ENCODE measurements around the gene SFT2D3. TPM values are rescaled to one million over a fixed set of nuclear protein-coding genes. Genes with fewer than 3 reads are reported as not detected.

The SFT2D3 gene
- total RNA-seq, 4 donors from 2014 or later: 3.3 to 10.5 (median 5.9) TPM

DNA sequence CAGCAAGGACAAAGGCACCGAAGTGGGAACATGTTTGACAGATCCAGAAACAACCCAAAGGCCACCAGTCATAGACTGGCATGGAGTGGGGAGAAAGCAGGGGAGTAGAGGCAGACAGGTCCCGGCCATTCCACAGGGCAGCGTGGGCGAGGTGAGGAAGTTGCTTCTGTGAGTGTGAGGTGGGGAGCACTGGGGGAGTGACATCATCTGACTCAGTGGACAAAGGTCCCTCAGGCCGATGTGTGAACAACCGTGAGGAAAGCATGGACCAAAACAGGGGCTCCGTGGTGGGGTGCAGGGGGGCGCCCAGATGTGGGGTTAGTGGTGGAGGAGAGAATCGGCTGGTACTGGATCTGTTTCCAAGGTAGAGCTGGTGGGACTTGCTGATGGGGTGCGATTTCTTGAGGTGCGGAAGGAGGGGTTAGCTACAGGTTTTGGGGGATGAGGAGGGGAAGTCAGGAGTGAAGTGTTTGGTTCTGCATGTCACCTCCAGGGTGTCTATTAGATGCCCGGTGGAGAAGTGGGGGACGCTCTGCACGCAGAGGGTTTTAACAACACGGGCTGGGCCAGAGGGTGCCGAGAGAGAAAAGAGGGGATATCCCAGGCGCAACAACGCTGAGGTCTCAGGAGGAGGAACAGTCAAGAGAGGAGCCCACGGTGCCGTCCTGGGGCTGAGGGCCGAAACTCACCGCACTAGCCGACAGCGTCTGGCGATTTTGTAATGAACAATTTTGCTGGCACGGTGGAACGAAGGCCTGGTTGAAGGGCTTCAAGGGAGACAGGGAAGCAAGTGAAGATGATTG is 2.5 kb upstream of the SFT2D3 start:
- no peak for DNase-seq
- Histone ChIP-seq H3K4me1 (peaks cover 4 to 48% (median 24%) of the 10 kb centered on the region in 3 donors), H3K4me3 (no peak overlapping the region), H3K27me3 (no peaks in the 10 kb centered on the region), H3K9me3 (no peaks in the 10 kb centered on the region), H3K27ac (no peak overlapping the region), H3K36me3 (peaks cover 0 to 6% (median 0%) of the 10 kb centered on the region in 3 donors)
- intact Hi-C loops (cut with DNase I): no loop called here
- WGBS, 2 donors: 93 to 94% methylated on average over 27 of the region's 27 CpGs
- no peak for TF ChIP-seq POLR2A (IDR thresholded peaks at IDR 0.05)
- TF ChIP-seq, protein P1, sequence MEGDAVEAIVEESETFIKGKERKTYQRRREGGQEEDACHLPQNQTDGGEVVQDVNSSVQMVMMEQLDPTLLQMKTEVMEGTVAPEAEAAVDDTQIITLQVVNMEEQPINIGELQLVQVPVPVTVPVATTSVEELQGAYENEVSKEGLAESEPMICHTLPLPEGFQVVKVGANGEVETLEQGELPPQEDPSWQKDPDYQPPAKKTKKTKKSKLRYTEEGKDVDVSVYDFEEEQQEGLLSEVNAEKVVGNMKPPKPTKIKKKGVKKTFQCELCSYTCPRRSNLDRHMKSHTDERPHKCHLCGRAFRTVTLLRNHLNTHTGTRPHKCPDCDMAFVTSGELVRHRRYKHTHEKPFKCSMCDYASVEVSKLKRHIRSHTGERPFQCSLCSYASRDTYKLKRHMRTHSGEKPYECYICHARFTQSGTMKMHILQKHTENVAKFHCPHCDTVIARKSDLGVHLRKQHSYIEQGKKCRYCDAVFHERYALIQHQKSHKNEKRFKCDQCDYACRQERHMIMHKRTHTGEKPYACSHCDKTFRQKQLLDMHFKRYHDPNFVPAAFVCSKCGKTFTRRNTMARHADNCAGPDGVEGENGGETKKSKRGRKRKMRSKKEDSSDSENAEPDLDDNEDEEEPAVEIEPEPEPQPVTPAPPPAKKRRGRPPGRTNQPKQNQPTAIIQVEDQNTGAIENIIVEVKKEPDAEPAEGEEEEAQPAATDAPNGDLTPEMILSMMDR (IDR thresholded peaks at IDR 0.05): no peak

DNA sequence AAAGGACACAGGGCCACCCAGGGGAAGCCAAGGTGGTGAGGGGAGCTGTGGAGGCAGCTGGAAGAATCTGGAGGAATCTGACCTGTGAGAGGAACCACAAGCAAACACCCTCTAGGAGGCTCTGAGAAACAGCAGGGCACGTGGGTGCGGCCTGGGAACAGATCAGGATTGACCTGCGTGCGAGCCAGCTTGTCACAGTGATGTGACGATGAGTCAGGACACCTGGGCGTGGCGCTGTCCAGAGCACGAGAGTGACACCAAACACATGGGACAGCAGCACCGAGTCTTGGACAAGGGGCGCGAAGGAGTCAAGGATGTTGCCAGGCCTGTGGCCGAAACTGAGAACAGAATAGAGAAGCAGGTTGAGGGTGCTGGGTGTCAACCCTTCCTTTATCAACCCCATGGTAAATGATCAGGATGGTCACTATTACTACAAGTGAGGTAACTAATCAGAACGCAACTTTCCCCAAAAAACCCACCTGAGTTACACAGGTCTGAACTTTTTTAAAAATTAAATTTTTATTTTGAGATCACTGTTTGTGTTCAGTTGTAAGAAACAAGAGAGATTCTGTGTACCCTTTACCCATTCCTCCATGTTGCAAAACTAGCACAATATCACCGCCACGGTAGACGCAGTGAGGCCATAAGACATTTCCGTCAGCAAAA is 637 bp upstream of the SFT2D3 start:
- H3K27ac ChIP-seq: peak overlapping the region; percentile 89 to 99 (median 97)
- no peaks in the 10 kb centered on the region for H3K27me3 ChIP-seq
- H3K4me3 ChIP-seq: peak overlapping the region; percentile 65 to 94 (median 80)
- peaks cover 0 to 8% (median 0%) of the 10 kb centered on the region in 3 donors for H3K36me3 ChIP-seq
- H3K9me3 ChIP-seq: no peaks in the 10 kb centered on the region
- DNase-seq: peak; percentile 19
- 40 to 41% methylated on average over 16 to 17 of the region's 17 CpGs for WGBS, 2 donors
- intact Hi-C loops (cut with DNase I): no loop called here
- peak in 1 of 4 donors; percentile 8 for TF ChIP-seq POLR2A (IDR thresholded peaks at IDR 0.05)
- TF ChIP-seq, protein P1 (IDR thresholded peaks at IDR 0.05): peak in 1 of 6 experiments; percentile 23
- H3K4me1 ChIP-seq: peaks cover 10 to 59% (median 26%) of the 10 kb centered on the region in 3 donors

DNA sequence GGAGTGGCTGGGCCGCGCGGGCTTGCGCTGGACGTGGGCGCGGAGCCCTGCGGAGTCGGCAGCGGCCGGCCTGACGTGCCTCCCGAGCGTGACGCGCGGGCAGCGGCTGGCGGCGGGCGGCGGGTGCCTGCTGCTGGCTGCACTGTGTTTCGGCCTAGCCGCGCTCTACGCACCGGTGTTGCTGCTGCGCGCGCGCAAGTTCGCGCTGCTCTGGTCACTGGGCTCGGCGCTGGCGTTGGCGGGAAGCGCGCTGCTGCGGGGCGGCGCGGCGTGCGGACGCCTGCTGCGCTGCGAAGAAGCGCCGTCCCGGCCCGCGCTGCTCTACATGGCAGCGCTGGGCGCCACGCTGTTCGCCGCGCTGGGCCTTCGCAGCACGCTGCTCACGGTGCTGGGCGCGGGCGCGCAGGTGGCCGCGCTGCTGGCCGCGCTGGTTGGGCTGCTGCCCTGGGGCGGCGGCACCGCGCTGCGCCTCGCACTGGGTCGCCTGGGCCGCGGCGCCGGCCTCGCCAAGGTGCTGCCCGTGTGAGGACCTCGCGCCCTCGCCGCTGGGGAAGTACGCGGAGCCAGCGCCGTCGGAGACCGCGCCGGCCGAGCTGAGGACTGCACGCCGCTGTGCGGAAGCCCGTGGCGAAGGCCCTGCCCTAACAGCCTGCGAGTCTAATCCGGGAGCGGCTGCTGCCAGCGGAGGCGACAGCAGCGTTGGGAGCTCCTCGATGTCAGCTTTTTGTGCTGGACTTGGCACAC is 526 bp downstream of the SFT2D3 start:
- Histone ChIP-seq H3K27ac (peak overlapping the region; percentile 89 to 99 (median 97)), H3K4me3 (peak overlapping the region; percentile 65 to 94 (median 80)), H3K27me3 (no peaks in the 10 kb centered on the region), H3K9me3 (no peaks in the 10 kb centered on the region), H3K36me3 (peaks cover 0 to 18% (median 0%) of the 10 kb centered on the region in 3 donors), H3K4me1 (peaks cover 10 to 49% (median 26%) of the 10 kb centered on the region in 3 donors)
- 2% methylated on average over 7 of the region's 108 CpGs; no CpG with 5 or more reads in 1 of the 2 donors for WGBS, 2 donors
- peak; percentile 24 for DNase-seq
- peak in 2 of 4 donors; percentile 43 to 48 for TF ChIP-seq POLR2A (IDR thresholded peaks at IDR 0.05)
- TF ChIP-seq, protein P1 (IDR thresholded peaks at IDR 0.05): peak in 5 of 6 experiments; percentile 13 to 53 (median 46)
- intact Hi-C loops (cut with DNase I): no loop called here

DNA sequence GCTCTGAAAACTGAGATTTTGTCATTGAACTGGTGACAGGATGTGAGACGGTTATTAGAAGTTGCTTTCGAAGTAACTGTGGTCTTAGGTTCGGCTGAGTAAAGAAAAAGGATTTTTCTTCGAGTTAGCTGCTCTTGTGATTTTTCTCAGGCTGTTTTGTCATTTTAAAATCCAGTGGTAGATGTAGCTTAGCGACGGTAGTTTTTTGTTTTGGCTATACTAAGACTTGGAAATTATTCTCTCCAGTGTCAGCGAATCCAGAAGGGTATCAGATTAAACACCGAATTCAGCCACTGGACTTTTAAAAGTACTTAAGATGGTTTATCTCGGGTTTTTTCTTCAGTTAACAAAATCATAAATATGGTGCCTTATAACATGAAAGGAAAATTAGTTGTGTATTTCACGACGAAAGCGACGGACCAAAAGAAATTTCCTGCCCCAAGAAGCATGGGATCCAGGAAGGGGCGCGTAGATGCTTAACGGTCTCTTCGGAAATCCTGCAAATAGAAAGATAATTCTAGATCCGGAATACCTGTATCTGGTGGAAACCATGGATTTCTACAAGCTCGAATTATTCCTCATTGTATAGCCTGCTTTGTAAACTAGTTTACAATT is 1.2 kb downstream of the SFT2D3 start:
- intact Hi-C loops (cut with DNase I): no loop called here
- Histone ChIP-seq H3K4me3 (peak overlapping the region; percentile 65 to 94 (median 80)), H3K27me3 (no peaks in the 10 kb centered on the region), H3K4me1 (peaks cover 10 to 51% (median 26%) of the 10 kb centered on the region in 3 donors), H3K36me3 (peaks cover 0 to 22% (median 3%) of the 10 kb centered on the region in 3 donors), H3K27ac (peak overlapping the region; percentile 89 to 99 (median 97)), H3K9me3 (no peaks in the 10 kb centered on the region)
- WGBS, 2 donors: 62 to 65% methylated on average over 18 to 19 of the region's 19 CpGs
- DNase-seq: no peak
- TF ChIP-seq, protein P1 (IDR thresholded peaks at IDR 0.05): peak in 1 of 6 experiments; percentile 9
- no peak for TF ChIP-seq POLR2A (IDR thresholded peaks at IDR 0.05)

Measured in esophagus squamous epithelium (tissue), 5 donors.